HG03135 (cell line): ENCODE data around the gene DCST2.

Source experiments
- ATAC-seq: cut with Tn5 transposase; IDR thresholded peaks from one replicate; pipeline ENCODE4 v1.9.1; 2021; ENCODE audit warnings: mild to moderate bottlenecking, moderate library complexity; ENCODE audit not compliant: unreplicated experiment

The DCST2 gene

DNA sequence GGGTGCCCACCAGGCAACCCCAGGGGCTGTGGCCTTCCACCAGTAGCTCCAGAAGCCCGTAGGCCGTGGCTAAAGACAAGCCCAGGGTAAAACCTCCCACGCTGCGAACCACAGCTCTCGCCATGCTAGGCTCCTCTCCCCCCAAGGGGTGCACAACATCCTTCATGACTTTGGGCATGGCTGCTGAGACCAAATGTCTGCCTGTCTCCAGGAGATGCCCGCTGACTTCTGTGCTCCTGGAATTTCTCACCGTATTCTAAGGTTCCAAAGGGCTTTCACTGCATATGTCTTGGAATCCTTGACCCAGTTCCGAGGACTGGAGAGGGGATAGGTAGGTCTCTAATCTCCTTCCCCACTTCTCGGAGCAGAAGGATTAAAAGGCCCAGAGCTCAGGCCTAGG is at the start of gene DCST2, which contains the start of gene DCST1:
Gene DCST2 (minus strand): TSS at position 258 of the 400 bp plus-strand sequence. CDS start 80 bp downstream, at position 178.
Gene DCST1 (plus strand): TSS at position 301 of the 400 bp plus-strand sequence. CDS start 213 bp downstream, outside the sequence.
- no peak for ATAC-seq

DNA sequence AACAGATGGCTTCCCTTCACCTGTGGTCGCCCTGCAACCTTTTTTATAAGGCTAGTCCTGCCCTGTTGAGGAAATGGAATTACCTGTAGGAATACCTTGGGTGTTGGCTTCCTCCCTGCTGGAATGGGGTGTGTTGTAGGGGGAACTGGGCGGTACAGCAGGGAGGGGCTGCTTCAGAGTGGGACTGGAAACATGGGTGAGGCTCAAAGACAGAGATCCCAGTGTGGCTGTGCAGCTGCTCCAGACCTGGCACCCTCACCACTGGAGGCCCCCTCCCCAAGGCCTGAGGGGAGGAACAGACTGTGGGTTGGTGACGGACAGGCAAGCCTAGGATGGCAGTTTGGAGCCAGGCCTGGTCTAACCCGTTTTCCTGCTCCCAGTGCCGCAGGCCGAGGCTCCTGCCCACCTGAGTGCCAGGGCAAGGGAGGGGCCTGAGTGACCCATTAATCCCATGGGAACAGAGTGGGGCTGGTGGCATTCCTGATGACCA is 49.5 kb upstream of the DCST2 start:
- ATAC-seq = no peak

- ATAC-seq = no peak
Observed at GRCh38 chr1:155082301-155083051, 48.9 kb upstream of the DCST2 start.

DNA sequence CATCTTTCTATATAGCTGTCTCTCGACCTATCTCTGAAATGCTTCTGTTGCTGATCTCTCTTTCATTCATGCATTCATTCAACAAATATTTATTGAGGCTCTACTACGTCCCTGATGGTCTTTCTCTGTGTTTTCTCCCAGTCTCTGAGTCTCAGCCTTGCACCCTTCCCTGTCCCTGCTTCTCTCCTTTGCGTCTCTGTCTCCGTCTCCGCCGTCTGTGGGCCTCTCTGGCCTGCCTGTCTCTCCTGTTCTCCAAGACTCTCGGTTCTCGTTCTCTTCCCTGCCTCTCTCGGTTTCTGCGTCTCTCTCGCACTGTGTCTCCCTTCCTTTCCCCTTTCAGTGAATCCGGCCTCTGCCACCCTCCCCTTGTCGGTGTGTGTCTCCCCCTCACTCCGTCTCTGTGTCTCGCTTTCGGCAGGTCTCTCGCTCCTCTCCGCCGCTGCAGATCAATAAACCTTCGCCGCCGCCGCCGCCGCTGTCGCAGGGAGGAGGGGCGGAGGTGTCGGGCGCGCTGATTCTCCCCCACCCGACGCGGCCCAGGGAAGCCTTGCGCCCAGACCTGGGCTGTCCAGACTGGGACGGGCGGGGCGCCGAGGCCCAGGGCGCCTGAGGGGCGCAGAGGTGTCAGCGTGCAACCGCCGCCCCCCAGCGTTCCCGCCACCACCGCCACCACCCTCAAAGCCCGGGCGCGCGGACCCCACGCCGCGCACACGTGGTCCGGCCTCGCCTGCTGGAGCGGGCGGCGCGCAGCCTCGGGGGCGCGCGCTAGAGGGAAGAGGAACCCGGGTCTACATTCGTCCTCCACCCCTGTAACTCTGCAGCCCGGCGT is 48.1 kb upstream of the DCST2 start:
- ATAC-seq = no peak

DNA sequence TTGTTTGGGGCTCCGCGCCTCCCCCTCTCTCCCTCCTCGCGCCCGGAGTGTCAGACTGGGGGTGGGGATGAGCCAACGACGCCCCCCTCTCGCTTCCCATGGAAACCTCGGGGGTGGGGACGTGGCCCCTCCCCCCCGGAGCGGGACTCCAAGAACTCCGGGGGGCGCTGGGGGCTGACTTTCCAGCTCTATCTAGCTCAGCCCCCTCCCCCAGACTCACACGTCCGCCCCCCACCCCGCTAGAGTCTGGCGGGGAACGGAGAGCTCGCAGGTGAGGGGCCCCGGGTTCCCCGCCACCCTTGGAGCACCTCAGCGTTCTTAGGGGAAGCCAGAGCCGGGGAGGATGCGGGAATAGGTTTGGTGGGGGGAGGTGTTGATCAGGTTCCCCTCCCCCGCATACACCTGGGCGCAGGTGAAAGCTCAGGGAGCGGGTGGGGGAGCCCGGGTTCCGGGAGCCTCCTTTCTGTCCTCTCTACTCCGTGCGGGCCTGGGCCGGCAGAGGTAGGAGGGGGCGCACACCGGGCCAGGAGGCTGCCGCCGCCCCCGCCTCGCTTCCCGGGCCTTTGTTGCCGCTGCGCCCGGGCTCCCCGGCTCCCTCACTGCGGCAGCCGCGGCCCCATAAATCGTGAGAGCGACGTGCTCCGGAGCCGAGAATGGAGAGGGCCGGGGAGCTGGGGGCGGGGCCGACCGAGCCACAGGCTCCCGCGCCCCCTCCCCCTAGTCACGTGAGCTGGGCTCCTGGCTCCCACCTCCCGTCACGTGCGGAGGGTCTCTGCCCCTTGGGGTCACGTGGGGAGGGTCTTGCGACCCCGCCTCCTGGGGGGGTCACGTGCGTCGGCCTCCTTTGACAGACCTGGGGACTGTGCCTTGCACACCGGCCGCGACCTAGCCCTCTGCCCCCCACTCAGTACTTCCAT is 47.0 kb upstream of the DCST2 start:
- ATAC-seq = no peak

GRCh38 chr1:155079487-155080311 is 46.1 kb upstream of the DCST2 start:
- no peak for ATAC-seq

GRCh38 chr1:155079210-155079486 is 45.6 kb upstream of the DCST2 start:
- no peak for ATAC-seq

DNA sequence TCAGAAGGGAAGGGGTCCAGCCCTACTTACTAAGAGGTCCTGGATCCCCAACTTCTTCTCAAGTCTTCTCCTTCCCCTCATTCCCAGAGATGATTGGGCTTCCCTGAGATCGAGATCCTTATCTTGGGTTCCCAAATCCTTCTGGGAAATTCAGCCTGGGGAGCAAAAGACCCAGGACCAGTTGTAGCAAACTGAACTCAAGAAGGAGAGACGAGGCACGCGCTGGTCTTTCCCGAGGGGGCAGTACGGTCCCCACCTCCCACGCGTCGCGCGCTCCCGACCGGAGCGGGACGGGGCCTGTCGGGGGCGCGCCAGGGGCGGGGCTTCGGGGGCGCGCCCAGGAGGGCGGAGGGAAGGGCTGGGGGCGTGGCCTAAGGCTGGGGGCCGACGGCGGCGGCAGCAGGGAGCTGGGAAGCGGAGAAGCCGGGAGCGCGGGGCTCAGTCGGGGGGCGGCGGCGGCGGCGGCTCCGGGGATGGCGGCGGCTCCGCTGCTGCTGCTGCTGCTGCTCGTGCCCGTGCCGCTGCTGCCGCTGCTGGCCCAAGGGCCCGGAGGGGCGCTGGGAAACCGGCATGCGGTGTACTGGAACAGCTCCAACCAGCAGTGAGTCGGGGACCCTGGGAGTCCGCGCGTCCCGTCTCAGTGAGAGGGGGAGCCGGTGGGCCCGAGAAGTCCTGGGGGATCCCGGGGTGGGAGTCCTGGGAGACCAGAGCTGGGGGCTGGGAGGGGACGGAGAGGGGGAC is 45.1 kb upstream of the DCST2 start, which contains the start of gene EFNA3:
Gene EFNA3 (plus strand): TSS at position 369 of the 741 bp plus-strand sequence. CDS start 105 bp downstream, at position 474.
- no peak for ATAC-seq

DNA sequence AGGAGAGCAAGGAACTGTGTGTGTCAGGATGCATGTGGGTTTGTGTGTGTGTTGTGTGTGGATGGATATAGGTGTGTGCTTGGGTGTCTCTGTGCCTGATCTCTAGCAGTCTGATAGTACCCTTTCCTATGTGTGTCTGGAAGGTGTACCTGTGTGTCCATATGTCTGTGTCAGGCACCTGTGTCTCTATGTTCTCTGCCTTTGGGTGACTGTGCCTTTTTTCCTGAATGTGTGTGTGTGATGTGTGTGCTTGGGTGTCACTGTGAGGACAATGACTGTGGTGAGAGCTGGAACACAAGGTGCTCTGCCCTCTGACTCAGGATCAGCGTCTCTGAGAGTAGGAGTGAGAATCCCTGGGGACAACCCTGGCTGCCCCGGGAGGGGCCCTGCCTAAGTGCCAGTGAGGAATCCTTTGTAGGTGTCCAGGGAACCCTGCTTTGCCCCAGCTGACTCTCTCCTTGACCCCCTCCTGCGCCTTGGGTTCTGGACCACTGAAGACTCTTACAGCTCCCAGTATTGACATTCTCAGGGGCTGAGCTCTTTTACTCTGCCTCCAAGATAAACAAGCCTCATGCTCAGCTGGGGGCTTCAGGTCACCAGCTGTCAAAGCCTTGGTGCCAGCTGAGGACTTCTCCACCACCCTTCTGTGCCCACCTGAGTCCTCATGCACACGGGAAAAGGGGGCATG is 44.3 kb upstream of the DCST2 start:
- ATAC-seq = no peak

GRCh38 chr1:155077346-155077745 is 43.8 kb upstream of the DCST2 start:
- no peak for ATAC-seq

DNA sequence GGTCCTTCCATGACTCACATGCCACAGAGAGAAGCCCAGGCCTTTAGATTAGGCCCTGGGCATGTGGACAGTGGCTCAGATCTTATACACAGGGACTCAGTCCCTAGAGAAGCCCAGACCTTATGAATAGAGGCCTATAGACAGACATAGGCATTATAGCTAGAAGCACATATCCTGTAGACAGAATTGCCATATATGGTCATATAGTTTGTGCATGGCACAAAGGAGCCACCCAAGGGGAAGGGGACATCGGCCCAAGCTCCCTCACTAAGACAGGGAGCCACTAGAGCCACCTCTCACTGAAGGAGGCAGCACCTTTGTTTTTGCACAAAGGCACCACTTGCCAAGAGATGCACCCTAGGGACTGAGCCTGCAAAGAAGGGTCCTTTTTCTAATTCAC is 42.8 kb upstream of the DCST2 start:
- no peak for ATAC-seq

GRCh38 chr1:155075535-155075934 is 42.0 kb upstream of the DCST2 start:
- no peak for ATAC-seq

DNA sequence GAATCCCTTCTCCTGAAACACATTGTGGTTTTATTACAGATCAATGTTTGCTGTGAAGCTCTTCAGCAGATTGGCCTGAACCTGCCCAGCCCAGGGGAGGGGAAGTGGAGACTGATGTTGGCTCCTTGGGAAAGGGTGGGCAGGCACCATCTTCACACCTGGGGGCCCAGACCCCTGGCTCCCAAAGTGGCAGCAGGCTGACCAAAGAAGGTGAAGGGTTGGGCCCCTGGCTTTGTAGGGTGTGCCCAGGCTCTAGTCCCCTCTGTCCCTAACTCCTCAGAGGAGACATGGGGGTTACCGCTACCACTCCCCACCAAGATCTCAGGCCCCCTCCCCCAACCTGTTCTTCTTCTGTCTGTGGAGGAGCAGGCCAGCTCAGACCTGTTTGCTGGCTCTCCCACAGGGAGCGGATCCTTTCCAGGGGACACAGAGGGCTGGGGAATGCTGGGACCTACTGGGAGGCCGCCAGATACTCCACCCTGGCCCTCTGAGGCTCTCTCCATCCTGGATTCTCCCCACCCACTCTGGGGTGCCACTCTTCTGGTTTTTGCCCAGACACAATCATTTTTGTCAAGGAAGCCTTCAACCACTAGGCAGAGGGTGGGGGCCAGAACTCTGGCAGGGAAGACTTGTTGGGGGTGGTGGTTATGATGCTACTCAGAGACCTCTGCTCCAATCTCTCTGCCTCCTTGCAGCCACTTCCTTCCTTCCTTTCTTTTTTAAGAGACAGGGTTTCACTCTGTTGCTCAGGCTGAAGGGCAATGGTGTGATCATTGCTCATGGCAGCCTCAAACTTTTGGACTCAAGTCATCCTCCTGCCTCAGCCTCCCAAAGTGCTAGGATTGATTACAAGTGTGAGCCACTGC is 40.0 kb upstream of the DCST2 start:
- ATAC-seq = no peak

DNA sequence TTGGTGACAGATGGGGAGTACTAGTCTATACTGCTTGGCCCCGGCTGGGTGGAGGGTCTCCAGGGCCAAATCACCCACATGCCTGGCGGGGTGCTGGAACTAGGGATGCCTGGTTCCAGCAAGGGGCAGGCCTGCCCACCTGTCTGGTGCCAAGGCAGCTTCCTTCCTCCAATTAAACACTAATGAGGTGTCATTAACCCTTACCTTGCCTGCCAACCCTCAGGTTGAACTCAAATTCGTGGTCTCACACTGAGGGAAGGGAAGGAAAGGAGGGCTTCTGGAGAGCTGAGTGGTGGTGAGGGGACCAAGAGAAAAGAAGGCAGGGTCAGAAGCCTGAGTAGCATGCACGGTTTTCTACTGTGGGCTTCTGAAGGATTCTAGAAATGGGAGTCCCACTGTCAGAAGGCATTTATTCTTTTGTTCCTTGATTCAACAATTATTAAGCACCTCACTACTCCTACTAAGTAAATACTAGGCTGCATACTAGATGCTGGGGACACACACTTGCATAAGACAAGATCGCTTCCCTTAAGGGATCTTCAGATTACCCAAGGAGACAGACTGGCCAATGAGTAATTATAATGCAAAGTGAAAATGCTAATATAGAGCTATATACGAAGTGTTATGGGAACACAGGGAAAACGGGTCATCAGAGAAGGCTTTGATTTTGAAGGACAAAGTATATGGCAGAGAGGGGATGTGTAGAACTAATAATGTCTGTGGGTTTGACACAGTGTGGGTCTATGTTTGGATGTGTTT is 39.1 kb upstream of the DCST2 start:
- no peak for ATAC-seq

DNA sequence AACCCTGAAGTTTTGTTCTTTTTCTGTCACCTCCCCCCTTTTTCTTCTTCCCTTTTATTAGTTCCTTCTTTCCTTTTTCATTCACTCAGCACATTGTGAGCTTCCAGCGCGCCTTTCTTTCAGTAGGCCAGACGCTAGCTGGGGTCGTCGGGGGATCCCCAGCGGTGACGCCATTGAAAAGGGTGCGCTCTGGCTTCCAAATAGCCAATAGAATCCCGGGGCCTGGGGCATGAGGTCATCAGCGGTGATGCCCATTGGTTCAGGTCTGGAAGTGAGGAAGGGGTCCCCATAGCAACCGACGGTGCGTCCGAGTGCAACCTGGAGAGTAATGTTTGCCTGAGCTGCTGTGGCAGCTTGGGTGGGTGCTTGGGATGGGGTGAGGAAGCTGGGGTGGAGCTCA is 38.1 kb upstream of the DCST2 start:
- ATAC-seq = no peak

DNA sequence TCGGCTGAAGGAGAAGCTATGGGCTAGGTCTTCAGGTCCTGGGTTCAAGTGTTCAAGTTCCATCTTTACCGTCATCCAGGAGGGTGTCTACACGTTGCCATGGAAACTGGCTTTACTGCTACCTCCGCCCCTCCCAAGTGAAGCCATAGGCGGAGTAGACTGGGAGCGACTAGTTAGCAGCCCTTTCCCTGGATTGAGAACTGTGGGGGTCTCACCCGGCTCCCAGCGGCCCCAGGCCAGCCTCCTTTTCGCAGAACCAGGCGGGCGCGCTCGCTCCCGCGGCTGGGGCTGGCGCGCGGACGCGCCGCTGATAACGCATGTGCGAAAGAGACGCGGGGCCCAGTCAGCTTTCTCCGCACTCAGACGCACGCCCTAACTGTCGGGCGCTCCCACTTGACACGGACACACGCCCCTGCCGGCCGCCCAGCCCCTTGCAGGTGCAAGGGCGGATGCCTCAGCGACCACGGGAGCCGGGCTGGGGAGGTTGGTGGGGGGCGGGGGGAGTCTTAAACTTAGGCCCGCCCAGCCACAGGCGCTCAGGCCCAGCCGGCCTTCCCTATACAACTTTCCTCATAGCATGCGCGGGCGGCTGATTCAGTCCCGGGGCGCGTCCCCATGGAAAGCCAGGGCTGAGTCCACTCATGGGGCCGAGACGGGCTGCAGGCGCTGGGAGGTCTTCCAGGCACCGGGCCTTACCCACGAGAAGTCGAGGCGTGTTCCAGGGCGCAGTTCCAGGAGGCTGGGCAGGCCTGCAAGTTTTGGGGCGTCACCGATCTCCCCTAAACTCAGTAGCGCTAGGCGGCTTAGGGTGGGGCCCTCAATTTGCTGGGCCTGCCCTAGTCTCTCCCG is 37.4 kb upstream of the DCST2 start:
- peak; percentile 85 for ATAC-seq
